Measurements from ENCODE around the gene CKLF.
"Not testable (repeated sequence)": the region's sequence is repeated elsewhere in the genome, so short reads cannot be mapped to it uniquely, and the experiment has no call there.

CKLF gene, protein sequence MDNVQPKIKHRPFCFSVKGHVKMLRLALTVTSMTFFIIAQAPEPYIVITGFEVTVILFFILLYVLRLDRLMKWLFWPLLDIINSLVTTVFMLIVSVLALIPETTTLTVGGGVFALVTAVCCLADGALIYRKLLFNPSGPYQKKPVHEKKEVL

DNA sequence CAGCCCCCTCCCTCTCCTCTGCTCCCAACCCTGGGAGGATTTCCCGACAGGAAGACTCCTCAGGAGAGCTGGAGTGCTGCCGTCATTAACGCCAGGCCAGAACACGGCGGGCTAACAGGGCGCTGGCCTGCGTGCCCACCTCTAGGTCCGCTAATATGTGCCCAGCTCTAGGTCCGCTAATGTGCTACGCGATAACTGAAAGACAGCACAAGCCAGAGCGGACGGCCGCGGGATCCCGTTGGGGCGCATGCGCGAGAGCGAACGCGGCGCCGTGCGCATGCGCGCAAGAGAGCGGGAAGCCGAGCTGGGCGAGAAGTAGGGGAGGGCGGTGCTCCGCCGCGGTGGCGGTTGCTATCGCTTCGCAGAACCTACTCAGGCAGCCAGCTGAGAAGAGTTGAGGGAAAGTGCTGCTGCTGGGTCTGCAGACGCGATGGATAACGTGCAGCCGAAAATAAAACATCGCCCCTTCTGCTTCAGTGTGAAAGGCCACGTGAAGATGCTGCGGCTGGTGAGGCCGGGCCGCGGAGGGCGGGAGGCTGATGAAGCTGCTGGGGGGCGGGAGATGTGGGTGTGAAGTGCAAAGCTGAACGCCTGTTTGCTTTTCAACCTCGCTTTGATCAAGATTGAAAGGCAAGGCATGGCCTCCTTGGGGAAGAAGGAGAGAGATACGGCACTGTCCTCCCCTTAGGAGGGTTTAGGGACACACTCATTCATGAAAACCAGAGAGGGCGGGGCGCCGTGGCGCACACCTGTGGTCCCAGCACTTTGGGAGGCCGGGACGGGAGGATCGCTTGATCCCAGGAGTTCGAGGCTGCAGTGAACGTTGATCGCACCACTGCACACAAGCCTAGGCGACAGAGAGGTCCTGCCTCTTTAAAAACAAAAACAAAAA, at the start of gene CKLF:
CKLF (plus strand) TSS at position 291 of the 892 bp plus-strand sequence; CDS start at position 431, 140 bp downstream.
- peak; percentile 91 for DNase-seq (ENCODE audit: low spot score)

DNA sequence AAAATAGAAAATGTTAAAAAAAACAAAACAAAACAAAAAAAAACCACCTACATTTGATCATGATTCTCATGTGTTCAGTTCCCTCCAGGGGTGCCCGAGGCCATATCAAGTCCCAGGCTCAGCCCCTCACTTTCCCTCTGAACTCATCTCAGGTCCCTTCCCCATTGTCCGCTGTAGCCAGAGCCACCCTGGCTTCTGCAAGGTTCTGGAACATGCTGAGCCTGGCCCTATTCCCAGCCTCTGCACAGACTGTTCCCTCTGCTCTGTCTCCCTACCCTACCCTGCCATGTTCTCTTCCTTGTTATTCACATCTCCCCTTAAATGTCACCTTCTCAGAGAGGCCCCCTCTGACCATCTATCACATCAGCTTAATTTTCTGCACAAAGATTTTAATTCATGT, 49.3 kb upstream of the CKLF start:
- DNase-seq (ENCODE audit: low spot score): no peak

DNA sequence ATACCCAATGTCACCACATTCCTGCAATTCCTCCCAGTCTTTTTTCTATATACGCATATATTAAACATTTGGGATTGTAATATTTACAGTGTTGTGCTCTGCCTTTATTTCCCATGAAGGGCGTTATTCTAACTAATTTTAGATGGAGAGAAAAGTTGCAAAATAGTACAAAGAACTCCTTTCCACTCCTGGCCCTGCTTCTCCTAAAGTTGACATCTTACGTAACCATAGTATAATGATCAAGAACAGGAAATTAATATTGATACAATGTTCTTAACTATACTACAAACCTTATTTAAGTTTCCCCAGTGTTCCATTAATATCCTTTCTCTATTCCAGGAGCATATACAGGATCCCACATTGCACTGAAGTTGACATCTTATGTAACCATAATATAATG, 48.8 kb upstream of the CKLF start:
- no peak for DNase-seq (ENCODE audit: low spot score)

DNA sequence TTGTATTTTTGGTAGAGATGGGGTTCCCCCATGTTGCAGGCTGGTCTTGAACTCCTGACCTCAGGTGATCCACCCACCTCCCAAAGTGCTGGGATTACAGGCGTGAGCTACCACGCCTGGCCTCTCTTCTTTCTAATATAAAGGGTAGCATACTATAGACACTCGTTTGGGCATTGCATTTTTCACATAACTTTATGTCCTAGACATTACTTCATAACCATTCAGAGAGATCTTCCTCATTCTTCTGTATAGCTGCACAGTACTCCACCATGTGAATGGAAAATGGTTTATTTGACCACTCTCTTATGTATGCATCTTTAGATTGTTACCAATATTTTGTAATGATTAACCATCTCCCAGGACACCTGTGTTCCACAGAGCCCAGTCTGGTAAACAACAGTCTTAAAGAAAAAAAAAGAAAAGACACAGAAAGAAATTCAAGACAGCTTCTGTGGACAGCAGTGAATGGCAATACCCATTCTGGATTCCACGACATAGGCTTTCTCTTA, 44.6 kb upstream of the CKLF start:
- no peak for DNase-seq (ENCODE audit: low spot score)

DNA sequence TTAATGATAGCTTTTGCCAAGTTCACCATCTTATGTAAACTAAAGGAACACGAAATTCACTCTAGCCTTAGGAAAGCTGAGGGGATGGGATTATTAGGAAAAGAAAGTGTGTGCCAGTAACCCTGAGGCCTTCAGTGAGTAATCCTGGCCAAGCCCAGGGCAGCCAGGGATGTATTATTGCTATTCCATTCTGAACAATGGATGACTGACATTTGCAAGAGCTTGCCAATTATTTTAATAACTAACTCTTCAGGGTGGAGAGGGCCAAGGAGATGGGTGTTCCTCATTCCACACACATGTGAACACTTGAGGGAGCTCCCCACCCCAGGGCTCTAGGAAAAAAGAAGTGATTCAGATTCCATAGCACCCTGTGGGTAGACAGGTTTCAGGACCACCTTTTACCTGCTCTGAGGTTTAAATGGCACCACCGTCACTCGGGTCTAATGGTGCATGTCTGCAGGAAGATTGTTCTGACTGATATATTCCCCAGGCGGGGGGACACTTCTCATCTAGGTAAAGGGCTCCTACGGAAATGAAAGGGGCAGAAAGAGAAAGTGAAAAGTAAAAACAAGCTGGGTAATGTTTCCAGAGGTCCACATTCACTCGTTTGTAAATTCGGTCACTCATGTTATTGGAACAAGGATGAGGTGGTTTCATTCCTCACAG, 44.0 kb upstream of the CKLF start:
- no peak for DNase-seq (ENCODE audit: low spot score)

DNA sequence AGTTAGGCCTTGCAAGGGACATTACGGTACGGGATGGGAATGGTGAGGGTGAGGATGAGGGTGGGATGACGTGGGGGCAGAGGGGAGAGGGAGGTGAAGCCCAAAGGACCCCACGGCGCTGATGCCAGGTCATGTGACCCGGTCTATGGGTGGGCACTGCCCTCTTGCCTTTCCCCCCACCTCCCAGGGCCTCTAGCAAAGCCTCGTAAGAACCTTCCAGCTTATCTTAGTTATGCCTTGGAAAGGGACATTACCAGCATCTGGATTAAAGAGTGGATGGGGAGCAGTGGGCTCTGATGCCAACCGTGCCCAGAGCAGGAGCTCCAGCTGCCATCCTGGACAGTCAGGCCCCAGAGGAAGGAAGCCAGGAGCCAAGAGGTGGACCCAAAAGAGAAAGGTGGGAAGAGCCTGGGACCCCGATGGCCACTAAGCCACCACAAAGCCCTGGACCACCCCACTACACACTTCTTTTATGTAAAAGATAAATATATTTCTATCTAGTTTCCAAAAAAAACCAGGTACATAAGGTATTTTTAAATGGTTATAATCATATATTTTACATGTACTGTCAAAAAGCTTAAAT, 43.4 kb upstream of the CKLF start:
- no peak for DNase-seq (ENCODE audit: low spot score)

DNA sequence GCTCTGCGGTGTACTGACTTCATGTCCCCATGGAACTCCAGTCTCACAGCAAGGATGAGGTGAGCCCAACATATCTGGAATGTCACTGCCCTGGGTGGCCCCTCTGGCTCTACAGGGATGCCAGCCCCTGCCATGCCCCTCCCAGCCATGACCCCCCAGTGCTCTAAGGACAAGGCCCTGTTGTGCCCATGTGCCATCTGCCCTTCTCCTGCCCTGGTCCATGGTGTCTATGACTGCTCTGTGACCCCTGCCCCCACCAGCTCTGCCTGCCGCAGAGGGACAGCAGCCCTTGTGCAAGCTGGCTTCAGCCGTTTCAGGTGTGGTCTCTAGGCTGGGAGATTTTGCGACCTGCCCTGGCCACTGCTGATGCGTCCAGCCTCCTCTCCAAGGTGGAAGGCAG, 42.8 kb upstream of the CKLF start:
- DNase-seq (ENCODE audit: low spot score): no peak

DNA sequence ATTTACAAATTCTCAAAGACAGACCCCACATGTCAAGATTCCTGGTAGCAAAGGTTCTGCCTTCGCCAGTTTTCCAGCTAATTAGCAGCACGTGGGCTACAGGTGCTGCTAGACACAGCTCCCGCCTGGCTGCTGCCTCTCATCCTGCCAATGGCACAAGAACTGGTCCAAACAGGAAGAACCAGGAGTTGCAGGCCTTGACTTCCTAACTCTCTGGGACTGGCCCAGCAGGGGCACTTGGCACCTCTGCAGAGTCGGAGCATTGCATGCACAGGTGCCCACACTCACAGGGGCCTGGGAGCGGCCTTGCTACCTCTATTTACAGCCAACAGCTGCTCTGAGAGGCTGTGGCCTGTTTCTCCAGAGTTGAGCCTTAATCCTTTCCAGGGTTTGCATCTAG, 42.1 kb upstream of the CKLF start:
- no peak for DNase-seq (ENCODE audit: low spot score)

DNA sequence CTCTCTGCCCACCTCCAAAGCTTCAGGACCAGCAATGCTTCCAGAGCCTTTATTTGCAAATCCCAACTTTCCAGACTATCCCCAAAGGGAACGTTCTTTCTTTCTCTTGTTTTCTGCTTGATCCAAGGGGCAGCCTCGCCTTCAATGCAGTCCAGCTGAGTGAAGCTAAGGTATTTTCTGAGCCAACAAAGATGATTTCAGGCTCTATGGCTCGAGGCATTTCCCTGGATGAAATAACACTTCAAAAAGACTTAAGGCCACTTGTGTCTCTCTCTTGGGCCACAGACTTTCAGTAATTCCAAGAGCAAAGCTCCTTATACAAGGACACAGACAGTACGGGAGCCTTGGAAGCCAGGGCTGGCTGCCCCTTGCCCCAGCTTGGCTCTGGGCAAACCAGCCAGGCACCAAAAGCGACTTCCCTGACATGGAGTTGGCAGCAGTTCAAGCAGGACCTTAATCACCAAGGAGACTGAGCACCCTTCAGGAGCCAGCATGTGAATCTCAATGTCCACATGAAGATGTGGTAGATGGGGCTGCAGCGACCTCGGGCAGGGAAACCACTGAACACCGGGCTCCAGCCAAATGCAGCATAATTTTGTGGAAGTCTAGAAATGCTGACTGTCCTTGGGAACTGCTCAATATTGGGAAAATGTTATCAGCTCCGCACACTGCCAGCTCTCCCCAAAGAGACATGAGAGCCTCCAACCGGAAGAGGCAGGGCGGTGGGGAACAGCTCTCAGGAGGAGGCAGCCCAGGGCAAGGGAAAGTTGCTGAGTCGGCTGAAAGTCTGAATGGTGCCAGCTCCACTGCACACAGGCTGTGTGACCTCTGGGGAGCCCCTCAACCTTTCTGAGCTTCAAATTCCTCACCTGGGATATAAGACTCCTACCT, 41.4 kb upstream of the CKLF start:
- DNase-seq (ENCODE audit: low spot score): no peak

DNA sequence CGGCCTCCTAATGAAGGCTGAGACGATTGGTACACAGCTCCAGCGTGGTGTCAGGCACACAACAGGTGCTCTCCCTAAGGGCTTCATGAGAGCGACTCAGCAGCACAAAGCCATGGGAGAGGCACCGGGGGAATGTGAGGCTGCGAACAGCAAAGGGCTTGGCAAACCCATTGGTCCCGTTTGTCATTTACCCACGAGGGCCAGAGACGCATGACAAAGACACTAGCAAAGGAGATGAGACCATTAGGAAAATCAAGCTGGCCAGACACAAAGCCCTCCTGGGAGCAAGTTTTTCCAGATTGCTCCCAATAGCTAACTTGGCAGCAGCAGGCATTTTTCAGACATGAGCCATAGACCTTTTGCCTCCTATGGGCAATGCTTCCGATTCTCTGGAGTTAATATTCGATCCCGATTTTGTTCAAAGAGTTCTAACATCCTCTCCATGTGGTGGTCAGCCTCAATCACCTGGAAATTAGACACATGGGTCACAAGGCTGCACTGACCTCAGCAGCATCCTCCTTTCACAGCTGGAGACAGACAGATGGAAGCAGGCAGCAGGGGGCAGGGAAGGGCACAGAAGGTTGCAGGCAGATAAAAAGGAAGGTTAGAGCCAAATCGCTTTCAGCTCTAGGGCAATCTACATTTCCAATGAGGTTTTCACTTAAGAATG, 40.6 kb upstream of the CKLF start:
- DNase-seq (ENCODE audit: low spot score): no peak

DNA sequence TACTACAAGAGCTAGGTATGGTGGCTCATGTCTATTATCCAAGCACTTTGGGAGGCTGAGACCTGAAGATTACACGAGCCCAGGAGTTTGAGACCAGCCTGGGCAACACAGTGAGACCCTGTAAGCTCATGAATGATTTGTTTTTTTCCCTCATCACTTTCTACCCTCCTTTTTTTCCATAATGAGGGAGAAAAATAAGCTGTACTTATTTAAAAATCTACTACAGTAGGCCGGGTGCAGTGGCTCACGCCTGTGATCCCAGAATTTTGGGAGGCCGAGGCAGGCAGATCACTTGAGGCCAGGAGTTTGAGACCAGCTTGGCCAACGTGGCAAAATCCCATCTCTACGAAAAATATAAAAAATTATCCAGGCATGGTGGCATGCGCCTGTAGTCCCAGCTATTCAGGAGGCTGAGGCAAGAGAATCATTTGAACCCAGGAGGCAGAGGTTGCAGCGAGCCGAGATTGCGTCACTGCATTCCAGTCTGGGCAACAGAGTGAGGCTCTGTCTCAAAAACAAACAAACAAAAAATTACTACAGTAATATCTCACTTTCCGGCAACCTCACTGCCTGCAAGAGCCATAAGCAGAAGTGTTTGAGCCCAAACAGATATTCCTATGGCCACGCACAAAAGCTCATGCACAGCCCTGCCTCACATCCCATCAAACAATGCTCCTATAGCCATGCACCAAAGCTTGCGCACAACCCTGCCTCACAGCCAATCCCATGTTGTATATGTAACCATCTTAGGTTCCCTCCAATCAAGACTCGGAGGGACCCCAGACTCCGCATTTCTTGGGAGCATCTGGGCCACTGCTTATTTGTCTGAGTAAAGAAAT, 39.9 kb upstream of the CKLF start:
- no peak for DNase-seq (ENCODE audit: low spot score)

DNA sequence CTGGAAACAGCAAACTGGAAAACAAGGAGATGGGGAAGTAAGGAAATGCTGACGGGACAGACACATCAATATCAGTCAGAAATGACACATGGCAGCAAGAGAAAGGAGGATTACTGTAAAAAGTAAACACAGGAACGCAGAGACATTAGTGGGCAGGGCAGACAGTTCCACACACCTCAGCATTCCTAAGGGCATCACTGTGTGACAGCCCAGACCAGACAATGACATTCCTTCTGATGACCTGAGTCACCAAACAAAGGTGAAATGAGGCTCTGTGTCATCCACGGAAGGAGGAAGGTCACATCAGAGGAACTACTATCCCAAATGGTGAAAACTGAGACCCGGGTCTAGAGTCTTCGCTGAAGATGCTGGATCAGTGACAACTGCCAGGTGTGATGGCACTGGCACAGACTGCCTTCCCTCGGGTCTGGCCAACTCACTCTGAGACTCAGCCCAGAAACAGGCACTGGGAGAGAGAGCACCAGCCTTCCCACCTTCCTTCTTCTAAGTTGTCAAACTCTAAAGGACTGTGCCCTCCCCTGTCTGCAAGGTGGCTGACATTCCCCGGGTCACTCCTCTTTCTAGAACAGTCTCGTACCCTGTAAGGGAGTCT, 39.2 kb upstream of the CKLF start:
- DNase-seq (ENCODE audit: low spot score): no peak

DNA sequence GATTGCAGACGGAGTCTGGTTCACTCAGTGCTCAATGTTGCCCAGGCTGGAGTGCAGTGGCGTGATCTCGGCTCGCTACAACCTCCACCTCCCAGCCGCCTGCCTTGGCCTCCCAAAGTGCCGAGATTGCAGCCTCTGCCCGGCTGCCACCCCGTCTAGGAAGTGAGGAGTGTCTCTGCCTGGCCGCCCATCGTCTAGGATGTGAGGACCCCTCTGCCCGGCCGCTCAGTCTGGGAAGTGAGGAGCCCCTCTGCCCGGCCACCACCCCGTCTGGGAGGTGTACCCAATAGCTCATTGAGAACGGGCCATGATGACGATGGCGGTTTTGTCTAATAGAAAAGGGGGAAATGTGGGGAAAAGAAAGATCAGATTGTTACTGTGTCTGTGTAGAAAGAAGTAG, 38.0 kb upstream of the CKLF start:
- DNase-seq (ENCODE audit: low spot score): not testable (repeated sequence)

DNA sequence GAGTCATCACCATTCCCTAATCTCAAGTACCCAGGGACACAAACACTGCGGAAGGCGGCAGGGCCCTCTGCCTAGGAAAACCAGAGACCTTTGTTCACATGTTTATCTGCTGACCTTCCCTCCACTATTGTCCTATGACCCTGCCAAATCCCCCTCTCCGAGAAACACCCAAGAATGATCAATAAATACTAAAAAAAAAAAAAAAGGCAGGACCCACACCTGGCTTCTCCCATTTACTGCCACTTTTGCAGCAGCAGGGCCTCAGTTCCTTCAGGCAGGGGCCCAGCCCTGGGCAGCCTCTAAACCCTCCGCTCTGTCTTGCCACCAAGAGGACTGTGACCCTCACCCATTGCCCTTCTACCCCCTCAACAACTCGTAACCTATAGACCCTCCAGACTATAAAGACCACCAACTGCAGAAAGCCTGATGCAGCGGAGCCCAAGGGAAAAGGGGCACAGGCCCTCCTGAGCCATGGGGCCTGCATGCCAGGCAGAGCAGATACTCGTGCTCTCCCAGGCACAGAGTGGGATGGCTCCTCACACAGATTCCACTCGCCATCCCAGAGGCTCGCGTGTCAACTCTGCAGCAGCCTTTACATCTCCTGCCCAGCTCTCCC, 37.3 kb upstream of the CKLF start:
- DNase-seq (ENCODE audit: low spot score): not testable (repeated sequence)

DNA sequence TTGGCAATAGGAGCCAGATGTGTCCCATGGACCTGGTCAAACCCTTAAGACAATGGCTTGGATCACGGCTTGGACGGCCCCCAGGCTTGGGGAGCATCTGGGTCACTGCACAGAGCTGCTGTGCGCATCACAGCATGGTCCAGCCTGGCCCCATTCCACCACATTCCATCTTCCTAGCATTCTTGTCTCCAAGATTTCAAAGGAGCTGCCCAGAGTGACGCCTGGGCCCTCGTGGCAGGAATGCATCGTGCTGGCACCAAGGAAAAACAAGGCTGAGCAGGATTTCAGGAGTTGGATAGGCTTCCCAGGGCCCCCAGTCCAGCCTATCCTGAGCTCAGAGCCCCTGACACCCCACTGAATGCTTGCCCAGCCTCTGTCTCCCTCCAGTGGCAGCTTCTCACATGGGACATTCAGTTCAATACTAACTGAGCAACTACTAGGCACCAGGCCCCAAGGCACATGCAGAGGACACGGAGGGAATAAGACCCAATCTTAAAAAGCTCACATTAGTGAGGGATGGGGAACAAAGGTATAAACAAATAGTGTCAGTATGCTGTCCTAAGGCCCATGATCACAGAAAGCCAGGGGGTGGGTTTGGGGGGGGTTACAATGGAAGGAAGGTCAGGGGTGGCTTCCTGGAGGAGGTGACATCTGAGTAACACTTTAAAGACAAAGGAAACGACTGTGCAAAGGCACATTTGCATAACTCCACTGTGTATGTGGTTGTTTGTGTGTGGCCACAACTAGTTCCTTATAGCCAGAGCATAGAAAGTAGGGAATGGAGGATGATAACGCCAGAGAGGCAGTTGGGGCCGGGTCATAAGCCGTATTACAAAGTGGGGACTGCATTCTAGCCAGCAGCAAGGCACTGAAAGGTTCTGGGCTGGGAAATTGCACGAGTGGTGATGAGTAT, 36.5 kb upstream of the CKLF start:
- no peak for DNase-seq (ENCODE audit: low spot score)

DNA sequence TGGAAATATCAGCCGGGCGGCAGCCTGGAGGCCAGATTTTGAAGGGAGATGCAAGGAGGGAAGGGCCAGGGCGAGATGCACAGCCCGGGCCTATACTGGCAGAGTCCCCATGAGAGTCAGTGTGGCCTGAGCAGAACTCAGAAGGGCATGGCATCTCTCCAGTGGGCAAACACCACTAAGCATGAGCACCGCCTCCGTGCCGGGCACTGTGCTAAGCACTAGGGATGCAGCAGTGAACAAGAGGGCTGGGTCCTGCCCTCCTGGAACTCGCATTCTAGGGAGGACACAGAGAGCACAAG, 35.9 kb upstream of the CKLF start:
- no peak for DNase-seq (ENCODE audit: low spot score)

DNA sequence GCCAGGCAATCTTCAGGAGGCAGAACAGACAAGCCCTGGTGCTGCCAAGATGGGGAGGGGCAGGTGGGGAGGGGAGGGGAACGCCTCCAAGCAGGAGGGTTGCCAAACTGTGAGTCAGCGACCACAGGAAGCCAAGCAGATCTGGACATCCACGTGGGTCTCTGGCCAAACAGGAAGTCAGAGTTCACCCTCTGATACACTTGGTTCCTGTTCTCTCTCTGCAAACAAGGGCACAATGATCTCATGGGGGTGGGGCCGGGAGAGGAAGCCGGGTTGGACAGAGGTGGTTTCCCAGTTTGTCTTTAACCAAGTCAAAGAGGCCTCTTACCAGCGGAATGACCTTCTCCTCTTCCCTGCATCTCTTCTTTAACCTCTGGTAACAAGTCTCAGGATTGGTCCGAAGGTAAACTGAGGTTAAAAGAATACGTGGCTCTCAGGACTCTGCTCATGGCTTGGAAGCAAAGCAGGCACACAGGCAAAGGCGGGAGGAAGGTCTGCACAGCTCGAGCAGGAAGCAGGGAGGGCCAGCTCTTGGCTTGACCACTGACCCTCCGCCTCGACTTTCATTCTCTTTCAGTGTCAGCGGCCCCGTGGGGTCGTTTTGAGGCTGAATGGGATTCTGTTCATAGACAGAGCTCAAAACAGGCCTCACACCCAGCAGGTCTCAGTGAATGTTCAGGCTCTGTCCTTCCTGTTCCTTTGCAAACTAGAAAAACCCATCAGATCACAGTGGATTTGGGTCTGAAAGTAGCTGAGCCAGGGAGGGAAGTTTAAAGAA, 35.4 kb upstream of the CKLF start:
- DNase-seq (ENCODE audit: low spot score): peak; percentile 94
